Psoas muscle (tissue), 8 donors: Measurements from ENCODE around the gene ZNF91. TPM values are rescaled to one million over a fixed set of nuclear protein-coding genes. Genes with fewer than 3 reads are reported as not detected.
A peak's percentile ranks its signal among the peaks of the same experiment; 100 is the strongest.
"Not testable (repeated sequence)": the region's sequence is repeated elsewhere in the genome, so short reads cannot be mapped to it uniquely, and the experiment has no call there.

ENCODE experiments used
- ATAC-seq, 4 donors: fragments of 200-7000 bp; cut with Tn5 transposase; one replicate each; pipeline ENCODE4 v1.9.1; 2020; ENCODE audit warnings: moderate library complexity in 3 of 4, mild to moderate bottlenecking in 2 of 4
- DNase-seq, 2 donors: peaks; one replicate each; pipeline ENCODE4 v3.0.0-alpha.2; 2020
- H3K27ac ChIP-seq: fragments of 200-600 bp; one replicate; pipeline ENCODE4 v1.8.0; 2022
- H3K27me3 ChIP-seq, 3 donors: fragments of 200-600 bp in 1 of 3; one replicate each; pipeline versions ENCODE4 v1.6.1 to v1.8.0; 2013 to 2022; ENCODE audit warnings: low read length in 2 of 3, mild to moderate bottlenecking in 2 of 3, moderate library complexity in 1 of 3; ENCODE audit not compliant: insufficient read depth in 3 of 3
- H3K36me3 ChIP-seq, 2 donors: fragments of 200-600 bp in 1 of 2; one replicate each; pipeline versions ENCODE4 v1.6.1 to v1.8.0; 2013 to 2022; ENCODE audit warnings: low read depth in 1 of 2, mild to moderate bottlenecking in 1 of 2, moderate library complexity in 1 of 2; ENCODE audit not compliant: insufficient read depth in 1 of 2
- H3K4me1 ChIP-seq: fragments of 200-600 bp; one replicate; pipeline ENCODE4 v1.8.0; 2022
- H3K4me3 ChIP-seq: fragments of 200-600 bp; one replicate; pipeline ENCODE4 v1.8.0; 2022; ENCODE audit warnings: mild to moderate bottlenecking
- H3K9me3 ChIP-seq: fragments of 200-600 bp; one replicate; pipeline ENCODE4 v1.8.0; 2022
- CTCF ChIP-seq: fragments of 200-600 bp; IDR thresholded peaks from one replicate; pipeline ENCODE4 v1.8.0; 2022; ENCODE audit warnings: antibody characterized with exemption
- WGBS, 3 donors: extraction: QIAGEN DNeasy Blood & Tissue Kit; methylation state at CpG; one replicate each; pipeline versions ENCODE4 v1.1.6 to v1.1.7; 2013; 5-methylcytosine and 5-hydroxymethylcytosine counted together
- intact Hi-C, 2 donors: fragments of 100-400 bp; cut with DNase I; formaldehyde crosslinking; loops; one replicate each; pipeline versions ENCODE4 v1.11.0 to v1.14.2; 2022
- polyA plus RNA-seq, 3 donors: library from polyadenylated mRNA; stranded (reverse); fragments of 200-250 nt; gene quantifications; one replicate each; pipeline ENCODE4 v1.2.3, GENCODE V29; 2013
- total RNA-seq, 4 donors: library from RNA; stranded (reverse); fragmentation: NEBNext Ultra II Directional in 2 of 4; extraction: Animal tissue kit (Norgen Biotek cat#: 25700) in 2 of 4; gene quantifications; one replicate each; pipeline versions ENCODE4 v1.2.1 to v1.2.4, GENCODE V29; 2021 to 2023
- donor health status: healthy with polysubstance abuse.
- donor health status: DM: no; HTN: no; CAD: no; lungs with moderate emphysema.
- donor health status: Bipolar disorder and iron deficiency.
- donor health status: healthy.
- donor health status: DM: yes; HTN: yes; CAD: no.
- donor health status: DM: no; HTN: no; CAD: no.
- donor health status: DM: no; HTN: no; CAD: no.
- donor health status: DM: yes; HTN: yes; CAD: no.

Gene ZNF91
- total and polyA plus RNA-seq, 7 donors: 5.3 to 161 (median 75.9) TPM

DNA sequence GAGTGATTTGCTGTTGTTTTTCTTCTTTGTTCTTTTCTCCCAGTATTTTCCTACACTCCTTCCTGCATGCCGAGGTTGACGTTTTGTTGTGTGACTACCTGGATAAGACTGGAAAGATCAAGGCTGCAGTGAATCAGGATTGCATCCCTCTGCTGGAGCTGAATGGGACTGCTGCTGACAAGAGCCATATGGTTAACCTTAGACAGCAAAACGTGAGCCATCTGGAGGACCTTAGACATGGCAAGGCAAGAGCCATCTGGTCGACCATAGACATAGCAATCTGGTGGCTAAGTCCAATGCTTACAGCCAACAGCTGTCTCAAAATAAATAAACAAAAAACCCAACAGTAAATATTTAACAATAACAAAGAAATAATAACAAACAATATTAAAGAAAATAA is 42.6 kb upstream of the ZNF91 start:
- ATAC-seq: no peak
- WGBS, 3 donors: 66 to 71% (median 70%) methylated on average over 4 of the region's 4 CpGs

DNA sequence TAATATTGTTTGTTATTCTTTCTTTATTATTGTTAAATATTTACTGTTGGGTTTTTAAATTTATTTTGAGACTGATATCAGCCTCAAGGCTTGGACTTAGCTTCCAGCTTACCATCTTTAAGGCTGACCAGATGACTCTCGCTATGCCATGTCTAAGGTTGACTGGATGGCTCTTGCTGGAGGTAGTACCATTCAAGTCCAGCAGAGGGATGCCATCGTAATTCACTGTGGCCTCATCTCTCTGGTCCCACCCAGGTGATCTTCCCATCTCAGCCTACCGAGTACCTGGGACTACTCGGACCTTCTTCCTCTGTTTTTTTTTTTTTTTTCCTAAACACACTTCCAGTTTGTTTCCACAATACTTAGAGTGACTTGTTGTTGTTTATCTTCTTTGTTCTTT is 41.7 kb upstream of the ZNF91 start:
- DNase-seq: no peak
- H3K36me3 ChIP-seq: no peaks in the 10 kb centered on the region
- peaks cover 4% of the 10 kb centered on the region for H3K9me3 ChIP-seq
- no peak for ATAC-seq
- WGBS, 3 donors: 81 to 89% (median 88%) methylated on average over 4 of the region's 4 CpGs
- no peaks in the 10 kb centered on the region for H3K4me1 ChIP-seq
- intact Hi-C loops: no loop called here
- no peak overlapping the region for H3K4me3 ChIP-seq
- no peaks in the 10 kb centered on the region for H3K27me3 ChIP-seq
- H3K27ac ChIP-seq: no peak overlapping the region
- TF ChIP-seq CTCF: peak; percentile 6

More for the DNA sequence above, 42.6 kb upstream of the ZNF91 start:
- DNase-seq: no peak
- Histone ChIP-seq H3K36me3 (no peaks in the 10 kb centered on the region), H3K27me3 (no peaks in the 10 kb centered on the region), H3K4me1 (no peaks in the 10 kb centered on the region), H3K4me3 (no peak overlapping the region), H3K27ac (no peak overlapping the region), H3K9me3 (peaks cover 4% of the 10 kb centered on the region)
- intact Hi-C loops: no loop called here
- no peak for TF ChIP-seq CTCF

DNA sequence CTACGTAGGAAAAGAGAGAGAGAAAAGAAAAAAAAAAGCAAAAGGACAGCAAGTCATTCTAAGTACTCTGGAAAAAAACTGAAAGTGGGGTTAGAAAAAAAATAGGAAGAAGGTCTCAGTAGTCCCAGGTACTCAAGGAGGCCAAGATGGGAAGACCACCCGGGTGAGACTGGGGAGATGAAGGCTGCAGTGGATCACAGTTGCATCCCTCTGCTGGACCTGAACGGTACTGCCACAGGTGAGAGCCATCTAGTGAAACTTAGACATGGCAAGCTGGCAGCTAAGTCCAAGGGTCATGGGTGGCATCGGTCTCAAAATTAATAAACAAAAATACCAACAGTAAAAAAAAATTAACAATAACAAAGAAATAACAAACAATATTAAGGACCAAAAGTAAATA is 41.0 kb upstream of the ZNF91 start:
- H3K27me3 ChIP-seq: no peaks in the 10 kb centered on the region
- H3K4me1 ChIP-seq: no peaks in the 10 kb centered on the region
- TF ChIP-seq CTCF: no peak
- DNase-seq (no peak), ATAC-seq (no peak)
- peaks cover 4% of the 10 kb centered on the region for H3K9me3 ChIP-seq
- H3K27ac ChIP-seq: no peak overlapping the region
- intact Hi-C loops: no loop called here
- 77 to 88% (median 79%) methylated on average over 4 of the region's 4 CpGs for WGBS, 3 donors
- no peaks in the 10 kb centered on the region for H3K36me3 ChIP-seq
- H3K4me3 ChIP-seq: no peak overlapping the region

- DNase-seq: no peak
- TF ChIP-seq CTCF: no peak
- ATAC-seq: no peak
- Histone ChIP-seq H3K9me3 (no peaks in the 10 kb centered on the region), H3K4me3 (no peak overlapping the region), H3K4me1 (no peaks in the 10 kb centered on the region), H3K27ac (no peak overlapping the region), H3K27me3 (peaks cover 0 to 13% (median 0%) of the 10 kb centered on the region in 3 donors), H3K36me3 (no peaks in the 10 kb centered on the region)
- 56 to 71% (median 63%) methylated on average over 5 of the region's 5 CpGs for WGBS, 3 donors
- intact Hi-C loops: no loop called here
Measured at GRCh38 chr19:23420824-23421223, 25.6 kb upstream of the ZNF91 start.

DNA sequence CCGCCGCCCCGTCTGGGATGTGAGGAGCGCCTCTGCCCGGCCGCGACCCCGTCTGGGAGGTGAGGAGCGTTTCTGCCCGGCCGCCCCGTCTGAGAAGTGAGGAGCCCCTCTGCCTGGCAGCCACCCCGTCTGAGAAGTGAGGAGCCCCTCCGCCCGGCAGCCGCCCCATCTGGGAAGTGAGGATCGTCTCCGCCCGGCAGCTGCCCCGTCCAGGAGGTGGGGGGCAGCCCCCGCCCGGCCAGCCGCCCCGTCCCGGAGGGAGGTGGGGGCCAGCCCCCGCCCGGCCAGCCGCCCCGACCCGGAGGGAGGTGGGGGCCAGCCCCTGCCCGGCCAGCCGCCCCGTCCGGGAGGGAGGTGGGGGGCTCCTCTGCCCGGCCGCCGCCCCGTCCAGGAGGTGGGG is 24.0 kb upstream of the ZNF91 start:
- 89 to 99% (median 94%) methylated on average over 23 to 38 of the region's 38 CpGs for WGBS, 3 donors
- H3K36me3 ChIP-seq, DNase-seq, H3K4me1 ChIP-seq, H3K9me3 ChIP-seq, H3K4me3 ChIP-seq, ATAC-seq, intact Hi-C loops, H3K27ac ChIP-seq: not testable (repeated sequence)
- peaks cover 0 to 26% (median 0%) of the 10 kb centered on the region in 3 donors for H3K27me3 ChIP-seq
